ENCODE data around the gene GPBAR1.
"Not testable (repeated sequence)": the region's sequence is repeated elsewhere in the genome, so short reads cannot be mapped to it uniquely, and the experiment has no call there.

Gene GPBAR1

DNA sequence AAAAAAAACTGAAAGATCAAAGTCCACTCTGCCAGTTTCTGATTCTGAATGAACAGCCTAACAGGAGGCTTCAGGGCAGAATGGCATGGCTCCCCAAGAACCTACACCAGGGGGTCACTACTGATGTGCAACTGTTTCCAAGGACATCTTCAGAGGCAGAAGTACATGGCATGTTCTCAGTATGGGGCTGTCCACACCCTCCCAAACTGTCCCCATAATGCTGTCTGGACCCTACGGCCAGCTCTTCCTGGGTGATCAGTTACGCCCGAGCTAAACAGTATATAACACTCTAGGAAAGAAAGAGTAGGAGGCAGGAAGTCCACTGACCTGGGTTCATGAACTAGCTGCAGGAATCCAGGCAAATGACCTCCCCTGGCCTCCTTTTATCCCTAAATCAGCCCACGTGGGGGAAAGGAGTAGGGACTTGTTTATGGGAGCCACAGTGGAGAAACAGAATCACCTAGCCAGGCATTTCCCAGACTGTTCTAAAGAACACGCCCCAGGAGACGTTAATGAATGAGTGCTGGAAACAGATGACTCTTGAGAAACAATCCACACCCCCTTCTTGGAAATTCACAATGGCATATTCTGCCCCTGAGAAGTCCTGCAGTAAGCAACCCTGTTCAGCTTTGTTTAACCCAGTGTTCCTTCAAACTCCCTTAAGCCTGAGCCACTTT lies 29.0 kb downstream of the GPBAR1 start:
- DNase-seq = no peak

DNA sequence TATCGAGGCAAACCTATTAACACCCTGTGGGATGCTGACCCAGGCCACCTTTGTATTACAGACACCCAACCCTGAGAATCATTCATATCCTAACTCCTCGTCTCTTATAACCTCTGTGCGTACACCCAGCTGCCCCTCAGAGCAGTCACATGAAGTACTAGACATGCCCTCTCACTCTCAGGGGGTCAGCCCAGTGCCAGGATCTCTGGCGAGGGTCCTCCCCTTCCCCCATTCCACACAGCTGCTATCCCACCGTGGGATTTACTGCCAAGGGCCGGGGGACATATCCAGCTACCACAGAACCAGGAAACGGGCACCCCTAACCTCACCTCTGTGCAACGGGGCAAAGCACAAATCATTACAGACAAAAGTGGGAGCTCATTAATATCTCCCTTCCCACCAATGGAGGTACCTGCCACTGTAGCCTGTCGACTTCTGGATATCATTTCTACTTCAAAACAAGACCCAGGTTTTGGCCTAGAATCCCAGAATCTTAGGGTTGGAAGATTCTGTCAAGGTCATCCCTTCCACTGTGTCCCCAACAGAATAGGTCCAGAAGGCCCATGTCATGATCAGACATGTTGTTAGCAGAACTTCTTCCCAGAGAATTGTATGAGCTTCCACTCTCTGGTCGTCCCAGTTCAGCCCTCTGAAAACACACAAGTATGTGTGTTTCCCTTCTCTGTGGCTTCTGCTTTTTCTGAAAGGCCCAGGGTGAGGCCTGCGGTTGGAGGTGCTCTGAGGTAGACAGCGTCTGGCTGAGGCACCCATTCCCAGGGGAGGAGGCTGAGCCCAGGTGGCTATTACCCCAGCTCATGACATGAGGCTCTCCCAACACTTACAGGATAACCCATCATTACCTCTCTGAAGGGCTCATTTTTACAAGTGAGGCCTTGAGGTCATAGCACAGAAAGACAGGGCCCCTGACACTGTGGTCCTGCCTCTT lies 29.8 kb downstream of the GPBAR1 start:
- DNase-seq = no peak

DNA sequence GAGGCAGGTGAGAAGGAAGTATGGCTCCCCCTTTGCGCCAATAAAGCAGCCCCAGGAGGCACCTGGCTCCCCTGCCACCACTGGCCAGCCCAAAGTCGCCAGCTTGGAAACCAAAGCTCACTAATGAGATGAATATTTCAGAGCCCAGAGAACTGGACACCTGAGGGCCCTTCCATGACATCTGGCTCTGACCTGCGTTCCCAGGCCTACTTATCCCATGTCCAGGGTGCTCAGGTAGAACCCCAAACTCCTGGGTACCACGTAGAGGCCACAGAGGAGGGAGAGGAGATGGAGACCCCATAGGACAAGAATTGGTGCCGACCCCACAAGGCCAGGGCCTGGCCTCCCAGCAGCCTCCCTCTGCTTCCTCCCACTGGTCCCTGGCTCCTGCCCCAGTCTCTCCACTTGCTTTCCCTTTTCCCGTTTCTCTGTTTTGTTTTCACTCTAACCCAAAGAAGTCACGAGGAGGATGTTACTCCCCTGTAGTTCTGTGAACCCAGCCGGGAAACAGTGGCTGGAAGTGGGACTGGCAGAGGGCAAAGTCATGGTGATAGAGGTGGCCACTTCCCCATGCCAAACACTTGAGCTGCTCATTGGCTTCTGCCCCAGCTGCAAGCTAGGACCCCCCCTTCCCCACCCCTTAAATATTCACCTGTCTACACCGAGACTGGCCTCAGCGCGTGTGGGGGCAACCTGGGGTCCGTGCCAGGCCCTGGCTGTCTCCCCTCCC lies 30.7 kb downstream of the GPBAR1 start:
- no peak for DNase-seq

DNA sequence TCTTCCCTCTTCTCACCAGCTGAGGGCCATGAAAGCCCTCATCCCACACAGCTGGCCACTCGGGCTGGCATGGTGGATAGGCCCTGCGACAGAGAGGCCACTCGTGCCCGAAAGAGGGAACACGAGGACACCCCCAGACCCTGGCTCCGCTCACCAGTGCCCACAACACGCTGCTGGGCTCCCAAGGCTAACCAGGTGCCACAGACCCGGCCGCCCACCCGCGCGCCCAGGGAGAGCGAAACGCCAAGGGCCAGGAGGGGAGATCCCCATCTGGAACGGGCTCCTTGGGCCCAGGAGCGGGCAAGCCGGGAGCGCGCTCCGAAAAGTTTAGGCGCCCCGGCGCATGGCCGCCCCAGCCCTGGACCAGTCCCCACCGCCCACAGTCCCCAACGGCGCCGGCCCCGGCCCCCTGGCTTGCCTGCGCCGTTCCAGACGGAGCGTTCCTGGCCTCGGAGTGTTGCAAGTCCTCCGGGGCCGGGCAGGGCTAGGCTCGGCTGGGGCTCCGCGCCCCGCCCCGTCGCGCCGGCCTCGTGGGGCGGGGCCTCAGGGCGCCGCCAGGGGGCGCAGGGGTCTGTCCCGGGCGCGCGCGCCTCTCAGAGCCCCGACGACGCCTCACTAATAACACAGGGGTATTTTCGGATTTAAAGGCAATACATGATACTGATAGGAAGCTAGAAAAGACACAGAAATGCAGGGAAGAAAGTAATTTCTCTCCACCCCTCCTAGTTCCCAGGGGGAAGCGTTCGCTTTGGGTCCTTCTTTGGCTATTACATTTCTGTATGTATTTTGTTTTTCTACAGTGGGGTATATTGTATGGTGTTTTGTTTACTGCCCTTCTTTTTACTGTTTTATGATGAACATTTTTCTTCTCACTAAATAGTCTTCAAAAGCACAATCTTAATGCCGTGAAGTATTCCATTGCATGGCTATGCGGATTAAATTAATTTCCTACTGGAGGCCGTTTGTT lies 31.5 kb downstream of the GPBAR1 start, which contains the start of gene TMBIM1:
Gene TMBIM1 (minus strand): TSS at position 456 of the 967 bp plus-strand sequence. CDS start 10,362 bp downstream, outside the sequence.
- DNase-seq = peak; percentile 21

DNA sequence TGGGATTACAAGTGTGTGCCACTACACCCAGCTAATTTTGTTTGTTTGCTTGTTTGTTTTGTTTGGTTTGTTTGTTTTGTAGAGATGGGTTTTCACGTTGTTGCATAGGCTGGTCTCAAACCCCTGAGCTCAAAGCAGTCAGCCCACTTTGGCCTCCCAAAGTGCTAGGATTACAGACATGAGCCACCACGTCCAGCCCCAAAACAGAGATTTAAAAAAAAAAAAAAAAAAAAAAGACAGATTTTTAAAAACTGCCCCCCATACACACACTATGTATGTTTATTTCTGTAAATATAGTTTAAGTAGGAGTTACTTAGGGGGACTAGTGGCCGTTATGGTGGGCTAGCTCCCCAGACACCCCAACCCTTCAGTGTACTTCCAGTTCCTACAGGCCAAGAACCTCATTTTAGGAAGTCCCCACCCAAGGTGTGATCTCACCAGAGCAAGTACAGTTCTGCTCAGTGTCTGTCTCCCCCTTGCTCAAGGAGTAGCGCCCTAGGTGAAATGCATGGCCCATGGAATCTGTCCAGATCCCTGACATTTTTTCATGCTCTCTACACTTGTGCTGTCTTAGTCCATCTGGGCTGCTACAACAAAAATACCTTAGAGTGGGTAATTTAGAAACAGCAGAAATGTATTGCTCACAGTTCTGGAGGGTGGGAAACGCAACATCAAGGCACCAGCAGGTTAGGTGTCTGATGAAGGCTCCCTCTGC lies 33.1 kb downstream of the GPBAR1 start:
- no peak for DNase-seq

DNA sequence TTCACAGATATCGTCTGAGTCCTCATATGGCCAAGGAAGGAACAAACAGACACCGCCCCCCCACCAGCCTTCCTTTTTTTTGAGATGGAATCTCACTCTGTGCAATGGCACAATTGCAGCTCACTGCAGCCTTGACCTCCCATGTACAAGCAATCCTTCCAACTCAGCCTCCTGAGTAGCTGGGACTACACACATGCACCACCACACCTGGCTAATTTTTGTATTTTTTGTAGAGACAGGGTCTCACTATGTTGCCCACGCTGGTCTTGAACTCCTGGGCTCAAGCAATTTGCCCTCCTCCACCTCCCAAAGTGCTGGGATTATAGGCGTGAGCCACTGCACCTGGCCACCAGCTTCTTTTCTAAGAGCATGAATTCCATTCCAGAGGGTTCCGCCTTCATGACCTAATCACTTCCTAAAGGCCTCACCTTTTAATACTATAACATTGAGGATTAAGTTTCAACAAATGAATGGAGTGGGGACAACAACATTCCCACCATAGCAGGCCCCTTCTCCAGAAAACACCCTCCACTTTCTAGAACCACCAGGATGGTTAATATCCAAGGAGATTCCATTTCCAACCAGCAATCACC lies 33.7 kb downstream of the GPBAR1 start:
- no peak for DNase-seq

DNA sequence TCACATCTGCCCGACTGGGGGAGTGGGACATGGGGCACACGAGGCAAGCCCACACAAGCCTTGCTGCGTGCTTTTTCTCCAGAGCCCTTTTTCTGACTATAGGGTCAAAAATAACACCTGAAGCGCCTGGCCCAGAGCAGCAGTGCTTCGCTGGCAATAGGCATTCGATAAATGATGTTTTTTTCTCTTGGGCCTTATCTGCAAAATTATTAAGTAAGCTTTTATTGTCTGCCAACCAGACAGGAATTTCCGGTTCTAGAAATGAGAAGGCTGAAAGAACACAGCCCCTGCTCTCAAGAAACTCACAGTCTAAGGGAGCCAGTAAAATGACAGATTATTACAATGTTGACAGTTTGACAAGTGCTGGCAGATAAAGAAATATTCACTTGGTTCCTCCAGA lies 34.2 kb downstream of the GPBAR1 start:
- no peak for DNase-seq

DNA sequence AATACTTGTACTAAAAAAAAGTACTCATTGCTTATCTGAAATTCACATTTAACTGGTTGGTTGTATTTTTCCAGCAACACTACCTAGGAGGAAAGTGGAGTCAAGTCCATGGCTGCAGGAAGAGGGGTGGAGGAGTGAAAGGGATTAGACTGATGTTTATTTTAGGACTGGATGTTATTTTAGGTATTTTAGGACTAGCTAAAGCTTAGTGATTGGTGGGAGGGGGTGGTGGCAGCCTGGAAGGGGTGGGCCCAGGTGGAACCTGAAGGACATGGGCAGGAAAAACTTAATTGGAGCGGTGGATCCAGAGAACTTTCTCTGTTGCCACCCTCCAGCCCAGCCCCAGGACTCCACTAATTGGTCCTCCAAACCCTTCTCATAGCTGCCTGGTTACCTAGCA lies 35.4 kb downstream of the GPBAR1 start:
- DNase-seq = no peak

DNA sequence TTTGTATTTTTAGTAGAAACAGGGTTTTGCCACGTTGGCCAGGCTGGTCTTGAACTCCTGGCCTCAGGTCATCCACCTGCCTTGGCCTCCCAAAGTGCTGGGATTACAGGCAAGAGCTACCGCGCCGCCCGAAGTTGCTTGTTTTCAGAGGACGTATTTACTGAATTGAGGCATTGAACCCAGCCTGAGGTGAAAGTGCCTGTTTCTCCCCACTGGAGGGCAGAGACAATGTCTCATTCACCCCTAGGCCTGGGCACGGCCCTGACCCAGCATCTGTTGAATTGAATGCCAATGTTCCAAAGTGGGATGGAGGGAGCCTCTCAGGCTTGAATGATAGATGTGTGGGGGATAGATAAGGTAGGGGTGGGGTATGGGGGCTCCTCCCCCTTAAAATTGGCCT lies 36.0 kb downstream of the GPBAR1 start:
- DNase-seq = no peak

DNA sequence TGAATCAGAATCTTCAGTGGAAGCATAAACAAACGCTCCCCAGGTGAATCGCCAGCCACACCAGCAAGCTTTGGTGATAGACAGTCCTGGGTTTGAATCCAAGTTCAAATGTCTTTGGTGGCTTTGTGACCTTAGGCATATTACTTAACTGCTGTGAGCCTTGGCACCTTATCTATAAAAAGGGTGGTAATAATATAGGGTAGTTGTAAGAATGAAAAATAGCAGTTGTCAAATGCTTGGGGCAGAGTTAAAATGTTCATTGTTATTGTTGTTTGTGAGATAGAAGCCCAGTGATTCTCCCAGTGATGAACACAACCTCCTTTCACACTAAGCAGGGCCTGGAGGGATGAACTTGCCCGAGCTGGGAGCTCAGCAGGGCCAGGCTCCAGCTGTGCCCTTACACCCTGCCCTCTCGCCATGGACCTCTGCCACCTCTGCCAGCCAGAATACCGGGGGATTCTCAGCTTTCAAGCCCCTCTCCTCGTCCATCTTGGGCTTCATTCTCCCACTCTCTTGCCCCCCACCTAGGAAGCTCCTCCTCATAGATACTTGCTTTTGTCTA lies 37.6 kb downstream of the GPBAR1 start:
- DNase-seq = no peak

DNA sequence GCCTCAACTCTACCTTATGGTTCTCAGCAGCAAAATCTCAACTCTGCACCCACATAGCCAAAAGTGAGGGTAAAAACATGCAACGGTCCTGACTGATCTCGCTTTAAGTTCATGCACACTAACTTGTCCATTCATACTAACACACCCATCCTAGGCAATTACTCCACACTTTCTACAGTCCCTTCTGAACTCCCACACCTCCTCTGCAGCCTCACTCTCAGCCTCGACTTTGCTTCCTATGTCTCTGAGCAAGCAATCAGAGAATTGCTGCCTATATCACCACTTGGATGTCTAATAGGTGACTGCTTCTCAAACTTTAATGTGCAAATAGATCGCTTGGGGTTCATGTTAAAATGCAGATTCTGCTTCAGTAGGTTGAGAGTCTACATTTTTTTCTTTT lies 39.3 kb downstream of the GPBAR1 start:
- DNase-seq = no peak

DNA sequence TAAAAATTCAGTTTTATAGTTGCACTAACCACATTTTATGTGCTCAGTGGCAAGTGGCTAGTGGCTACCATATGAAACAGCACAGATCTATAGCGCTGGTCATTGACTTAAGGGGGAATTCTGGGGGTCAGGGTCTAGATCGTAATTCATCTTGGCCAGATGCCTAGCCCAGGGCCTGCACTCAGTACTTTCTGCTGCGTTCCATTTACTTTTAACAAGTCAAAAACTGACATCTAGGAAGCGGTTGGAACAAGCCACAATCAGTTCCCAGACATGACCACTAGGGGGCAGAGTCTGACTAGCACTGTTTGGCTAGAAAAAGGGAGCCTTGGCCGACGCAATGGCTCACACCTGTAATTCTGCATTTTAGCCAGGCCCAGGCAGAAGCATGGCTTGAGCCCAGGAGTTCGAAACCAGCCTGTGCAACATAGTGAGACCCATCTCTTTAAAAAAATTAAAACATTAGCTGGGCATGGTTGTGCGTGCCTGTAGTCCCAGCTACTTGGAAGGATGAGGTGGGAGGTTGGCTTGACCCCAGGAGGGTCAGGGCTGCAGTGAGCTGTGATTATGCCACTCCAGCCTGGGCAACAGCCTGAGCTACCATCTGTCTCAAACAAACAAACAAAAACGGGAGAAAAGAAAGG lies 40.5 kb downstream of the GPBAR1 start:
- peak; percentile 88 for DNase-seq

DNA sequence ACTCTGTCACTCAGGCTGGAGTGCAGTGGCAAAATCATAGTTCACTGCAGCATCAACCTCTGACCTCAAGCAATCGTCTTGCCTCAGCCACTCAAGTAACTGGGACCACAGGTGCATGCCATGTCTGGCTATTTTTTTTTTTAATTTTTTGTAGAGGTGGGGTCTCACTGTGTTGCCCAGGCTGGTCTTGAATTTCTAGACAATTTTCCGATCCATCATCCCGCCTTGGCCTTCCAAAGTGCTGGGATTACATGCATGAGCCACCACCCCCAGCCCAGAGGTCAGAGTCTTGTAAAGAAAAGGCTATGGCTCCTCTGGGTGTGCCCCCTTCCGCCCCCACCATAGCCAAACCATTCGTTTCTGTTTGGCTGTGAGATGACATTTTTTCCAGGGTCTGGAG lies 44.6 kb downstream of the GPBAR1 start:
- no peak for DNase-seq

DNA sequence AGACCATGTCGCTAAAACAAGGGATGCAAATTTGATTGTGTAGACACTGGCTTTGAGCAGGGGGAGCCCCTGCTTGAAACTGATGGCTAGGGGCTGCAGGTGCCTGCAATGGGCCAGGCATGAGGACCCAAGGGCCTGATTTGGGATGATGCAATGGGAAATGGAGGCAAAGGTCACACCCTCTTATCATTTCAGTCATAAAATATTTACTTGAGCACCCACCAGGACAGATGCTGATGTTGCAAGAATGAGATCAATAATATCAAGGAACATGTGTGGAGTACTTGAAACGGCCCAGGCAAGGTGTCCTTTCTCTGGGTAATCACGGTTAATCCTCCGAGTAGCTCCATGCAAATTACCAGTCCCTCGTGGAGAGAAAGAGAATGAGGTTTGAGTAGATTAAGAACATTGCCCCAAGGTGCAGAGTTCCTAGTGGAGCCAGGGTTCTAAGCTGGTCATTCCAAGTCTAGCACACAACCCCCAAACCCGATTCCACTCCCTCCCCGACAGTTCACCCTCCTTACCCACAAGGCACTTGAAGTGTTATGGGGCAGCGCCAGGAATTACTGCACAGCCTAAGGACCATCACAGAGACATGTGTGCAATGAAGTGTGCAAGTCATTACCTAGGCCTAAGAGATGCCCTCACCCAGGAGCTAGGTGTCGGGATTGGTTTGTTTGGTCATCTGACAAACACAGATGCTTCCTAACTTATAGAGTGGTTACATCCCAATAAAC lies 45.5 kb downstream of the GPBAR1 start:
- DNase-seq = no peak

DNA sequence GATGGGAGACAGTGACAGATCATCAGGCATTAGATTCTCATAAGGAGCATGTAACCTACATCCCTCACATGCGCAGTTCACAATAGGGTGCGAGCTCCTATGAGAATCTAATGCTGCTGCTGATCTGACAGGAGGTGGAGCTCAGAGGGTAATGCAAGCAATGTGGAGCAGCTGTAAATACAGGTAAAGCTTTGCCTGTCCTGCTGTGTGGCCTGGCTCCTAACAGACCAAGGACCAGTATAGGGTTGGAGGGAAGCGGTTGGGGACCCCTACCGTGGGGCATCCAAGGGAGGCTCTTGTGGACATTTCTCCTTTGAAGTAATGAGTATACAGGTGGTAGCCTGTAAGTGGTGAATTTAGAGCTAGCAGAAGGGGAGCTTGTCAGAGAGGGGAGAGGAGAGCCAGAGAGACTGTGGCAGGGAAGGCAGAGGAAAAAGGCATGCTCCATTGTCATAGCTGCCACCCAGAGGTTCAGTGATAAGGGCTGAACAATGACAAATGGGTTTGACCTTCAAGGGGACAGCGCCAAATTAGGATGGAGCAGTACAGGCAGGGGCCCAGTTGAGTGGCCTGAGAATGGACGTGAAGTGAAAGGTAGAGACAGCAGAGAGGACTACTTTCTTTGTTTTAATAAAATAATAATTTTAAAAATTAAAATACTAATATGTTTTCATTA lies 46.7 kb downstream of the GPBAR1 start:
- no peak for DNase-seq

DNA sequence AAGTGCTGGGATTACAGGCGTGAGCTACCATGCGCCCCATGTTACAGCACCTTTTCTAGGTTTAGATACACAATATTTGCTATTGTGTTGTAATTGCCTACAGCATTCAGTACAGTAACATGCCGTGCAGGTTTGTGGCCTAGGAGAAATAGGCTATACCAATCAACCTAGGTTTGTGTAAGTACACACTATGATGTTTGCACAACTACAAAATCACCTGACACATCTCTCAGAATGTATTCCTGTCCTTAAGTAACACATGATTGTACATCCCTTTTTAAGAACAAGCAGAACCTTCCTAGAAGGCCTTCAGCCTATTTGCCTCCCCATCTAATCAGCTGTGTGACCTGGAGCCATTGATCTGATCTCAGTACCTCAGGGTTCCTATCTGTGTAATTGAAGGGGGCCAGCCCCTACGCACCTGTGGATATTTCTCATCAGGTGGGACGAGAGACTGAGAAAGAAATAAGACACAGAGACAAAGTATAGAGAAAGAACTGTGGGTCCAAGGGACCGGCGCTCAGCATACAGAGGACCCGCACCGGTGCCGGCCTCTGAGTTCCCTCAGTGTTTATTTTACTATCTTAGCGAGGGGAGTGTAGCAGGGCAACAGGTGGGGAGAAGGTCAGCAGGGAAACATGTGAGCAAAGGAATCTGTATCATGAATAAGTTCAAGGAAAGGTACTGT lies 50.2 kb downstream of the GPBAR1 start:
- DNase-seq = no peak

DNA sequence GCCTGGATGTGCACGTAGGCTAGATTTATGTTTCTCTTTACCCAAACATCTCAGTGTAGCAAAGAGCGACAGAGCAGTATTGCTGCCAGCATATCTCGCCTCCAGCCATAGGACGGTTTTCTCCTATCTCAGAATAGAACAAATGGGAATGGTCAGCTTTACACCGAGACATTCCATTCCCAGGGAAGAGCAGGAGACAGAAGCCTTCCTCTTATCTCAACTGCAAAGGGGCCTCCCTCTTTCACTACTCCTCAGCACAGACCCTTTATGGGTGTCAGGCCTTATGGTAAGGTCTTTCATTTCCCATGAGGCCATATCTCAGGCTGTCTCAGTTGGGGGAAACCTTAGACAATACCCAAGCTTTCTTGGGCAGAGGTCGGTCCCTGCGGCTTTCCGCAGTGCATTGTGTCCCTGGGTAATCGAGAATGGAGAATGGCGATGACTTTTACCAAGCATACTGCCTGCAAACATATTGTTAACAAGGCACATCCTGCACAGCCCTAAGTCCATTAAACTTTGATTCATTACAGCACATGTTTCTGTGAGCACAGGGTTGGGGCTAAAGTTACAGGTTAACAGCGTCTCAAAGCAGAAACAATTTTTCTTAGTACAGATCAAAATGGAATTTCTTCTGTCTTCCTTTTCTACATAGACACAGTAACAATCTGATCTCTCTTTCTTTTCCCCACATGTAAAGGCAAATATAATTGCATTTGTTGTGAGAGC lies 50.9 kb downstream of the GPBAR1 start:
- DNase-seq = not testable (repeated sequence)

Measured in COR-L47 (cell line).